22Rv1 (cell line): ENCODE results near the gene CCDC142.

ENCODE experiments used
- H3K27ac ChIP-seq: fragments of 450-650 bp; 2 replicates; pipeline ENCODE4 v1.5.1; 2017
- CTCF ChIP-seq: fragments of 450-650 bp; IDR thresholded peaks from 2 replicates; pipeline ENCODE4 v1.5.1; 2017; ENCODE audit warnings: mild to moderate bottlenecking
- ZFX ChIP-seq: fragments of 450-650 bp; IDR thresholded peaks from 2 replicates; pipeline ENCODE4 v1.6.1; 2017; ENCODE audit warnings: antibody characterized with exemption, borderline replicate concordance

CCDC142 gene

GRCh38 chr2:74493546-74493945 lies 10.7 kb upstream of the CCDC142 start:
- TF ChIP-seq ZFX = no peak
- no peak for TF ChIP-seq CTCF
- no peak overlapping the region for H3K27ac ChIP-seq

- H3K27ac ChIP-seq = no peak overlapping the region
- TF ChIP-seq ZFX (no peak), CTCF (no peak)
Measured at GRCh38 chr2:74491648-74492544, 9.1 kb upstream of the CCDC142 start.

- H3K27ac ChIP-seq = no peak overlapping the region
Measured at GRCh38 chr2:74489906-74490305, 7.1 kb upstream of the CCDC142 start.

GRCh38 chr2:74488643-74489481 lies 6.1 kb upstream of the CCDC142 start:
- no peak overlapping the region for H3K27ac ChIP-seq
- no peak for TF ChIP-seq CTCF

More at GRCh38 chr2:74489906-74490305, 7.1 kb upstream of the CCDC142 start:
- TF ChIP-seq CTCF (no peak), ZFX (no peak)

GRCh38 chr2:74486141-74486540 lies 3.3 kb upstream of the CCDC142 start:
- no peak overlapping the region for H3K27ac ChIP-seq
- no peak for TF ChIP-seq ZFX
- no peak for TF ChIP-seq CTCF

- H3K27ac ChIP-seq = peak overlapping the region; percentile 84
Measured at GRCh38 chr2:74483675-74484164, 922 bp upstream of the CCDC142 start.

- TF ChIP-seq CTCF = no peak
- no peak for TF ChIP-seq ZFX
- H3K27ac ChIP-seq = peak overlapping the region; percentile 84
Measured at GRCh38 chr2:74481961-74482800, 617 bp downstream of the CCDC142 start.
